Smooth muscle cell (in vitro differentiated cells): Measurements from ENCODE around the gene CDC14B. TPM values are rescaled to one million over a fixed set of nuclear protein-coding genes. Genes with fewer than 3 reads are reported as not detected.
A peak's percentile ranks its signal among the peaks of the same experiment; 100 is the strongest.

ENCODE experiments used
- DNase-seq: peaks from one replicate; lab custom pipeline; 2025; ENCODE audit not compliant: unreplicated experiment; lab: John Stamatoyannopoulos, UW
- H2AFZ ChIP-seq: fragments of 200-600 bp; sonication (generic); 2 replicates; pipeline ENCODE4 v1.6.0; 2016; ENCODE audit warnings: antibody characterized with exemption, low read depth, mild to moderate bottlenecking
- H3F3A ChIP-seq: fragments of 200-600 bp; sonication (generic); 2 replicates; pipeline ENCODE4 v1.6.0; 2017; ENCODE audit warnings: antibody characterized with exemption, low read depth
- H3K27ac ChIP-seq: fragments of 200-600 bp; sonication (generic); 2 replicates; pipeline ENCODE4 v1.5.1; 2016; ENCODE audit warnings: low read depth, mild to moderate bottlenecking
- H3K27me3 ChIP-seq: fragments of 200-600 bp; sonication (generic); 2 replicates; pipeline ENCODE4 v1.6.1; 2016; ENCODE audit warnings: low read depth, mild to moderate bottlenecking
- H3K36me3 ChIP-seq: fragments of 200-600 bp; sonication (generic); 2 replicates; pipeline ENCODE4 v1.5.1; 2016; ENCODE audit warnings: low read depth
- H3K4me1 ChIP-seq: fragments of 200-600 bp; sonication (generic); 2 replicates; pipeline ENCODE4 v1.5.1; 2016; ENCODE audit warnings: low read depth
- H3K4me2 ChIP-seq: fragments of 200-600 bp; sonication (generic); 2 replicates; pipeline ENCODE4 v1.6.0; 2016; ENCODE audit warnings: mild to moderate bottlenecking
- H3K4me3 ChIP-seq: fragments of 200-600 bp; sonication (generic); 2 replicates; pipeline ENCODE4 v1.5.1; 2016; ENCODE audit warnings: mild to moderate bottlenecking
- H3K79me2 ChIP-seq: fragments of 200-600 bp; sonication (generic); 2 replicates; pipeline ENCODE4 v1.6.0; 2016; ENCODE audit warnings: low read depth, mild to moderate bottlenecking
- H3K9ac ChIP-seq: fragments of 200-600 bp; sonication (generic); 2 replicates; pipeline ENCODE4 v1.6.0; 2016; ENCODE audit warnings: low read depth
- H3K9me3 ChIP-seq: fragments of 200-600 bp; sonication (generic); replicated peaks from 2 replicates; pipeline ENCODE4 v1.5.1; 2016; ENCODE audit warnings: low read depth
- H4K20me1 ChIP-seq: fragments of 200-600 bp; sonication (generic); 2 replicates; pipeline ENCODE4 v1.6.0; 2016; ENCODE audit warnings: low read depth
- WGBS: methylation state at CpG from one replicate; pipeline ENCODE4 v1.1.7; 2016; ENCODE audit warnings: low lambda C conversion rate; 5-methylcytosine and 5-hydroxymethylcytosine counted together
- polyA plus RNA-seq: library from polyadenylated mRNA; unstranded; fragments of >200 nt; fragmentation: Nextera tagmentation; extraction: Ambion mirVana; gene quantifications from 2 replicates; pipeline ENCODE4 v1.2.1, GENCODE V29; 2016
- total RNA-seq: library from RNA; depleted of rRNA; stranded (reverse); fragments of >200 nt; gene quantifications from 2 replicates; pipeline ENCODE4 v1.2.3, GENCODE V29; 2014
- TF ChIP-seq, protein P1 (sequence below): fragments of 200-600 bp; sonication (generic); IDR thresholded peaks from 2 replicates; pipeline ENCODE4 v1.5.1; 2017; ENCODE audit warnings: borderline replicate concordance, mild to moderate bottlenecking, antibody characterized with exemption; ENCODE audit not compliant: insufficient read depth, poor library complexity, severe bottlenecking

CDC14B gene
- total and polyA plus RNA-seq, 2 experiments from 2014 or later: 5.7 to 16.0 TPM

GRCh38 chr9:96556701-96557461 lies 62.8 kb downstream of the CDC14B start:
- DNase-seq: no peak
- H3K9ac ChIP-seq: no peak overlapping the region
- no peak overlapping the region for H3K4me2 ChIP-seq
- H2AFZ ChIP-seq: no peak overlapping the region
- no peak overlapping the region for H3K4me3 ChIP-seq
- peak overlapping the region; percentile 85 for H3K27ac ChIP-seq
- peaks cover 17% of the 10 kb centered on the region for H3K4me1 ChIP-seq
- H4K20me1 ChIP-seq: no peaks in the 10 kb centered on the region
- H3K9me3 ChIP-seq: no peaks in the 10 kb centered on the region
- no peaks in the 10 kb centered on the region for H3K79me2 ChIP-seq
- H3F3A ChIP-seq: peaks cover 10% of the 10 kb centered on the region
- WGBS: 64% methylated on average over 15 of the region's 15 CpGs
- no peaks in the 10 kb centered on the region for H3K27me3 ChIP-seq
- TF ChIP-seq, protein P1, sequence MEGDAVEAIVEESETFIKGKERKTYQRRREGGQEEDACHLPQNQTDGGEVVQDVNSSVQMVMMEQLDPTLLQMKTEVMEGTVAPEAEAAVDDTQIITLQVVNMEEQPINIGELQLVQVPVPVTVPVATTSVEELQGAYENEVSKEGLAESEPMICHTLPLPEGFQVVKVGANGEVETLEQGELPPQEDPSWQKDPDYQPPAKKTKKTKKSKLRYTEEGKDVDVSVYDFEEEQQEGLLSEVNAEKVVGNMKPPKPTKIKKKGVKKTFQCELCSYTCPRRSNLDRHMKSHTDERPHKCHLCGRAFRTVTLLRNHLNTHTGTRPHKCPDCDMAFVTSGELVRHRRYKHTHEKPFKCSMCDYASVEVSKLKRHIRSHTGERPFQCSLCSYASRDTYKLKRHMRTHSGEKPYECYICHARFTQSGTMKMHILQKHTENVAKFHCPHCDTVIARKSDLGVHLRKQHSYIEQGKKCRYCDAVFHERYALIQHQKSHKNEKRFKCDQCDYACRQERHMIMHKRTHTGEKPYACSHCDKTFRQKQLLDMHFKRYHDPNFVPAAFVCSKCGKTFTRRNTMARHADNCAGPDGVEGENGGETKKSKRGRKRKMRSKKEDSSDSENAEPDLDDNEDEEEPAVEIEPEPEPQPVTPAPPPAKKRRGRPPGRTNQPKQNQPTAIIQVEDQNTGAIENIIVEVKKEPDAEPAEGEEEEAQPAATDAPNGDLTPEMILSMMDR: no peak
- no peaks in the 10 kb centered on the region for H3K36me3 ChIP-seq

GRCh38 chr9:96555567-96556386 lies 63.9 kb downstream of the CDC14B start:
- TF ChIP-seq, protein P1: no peak
- Histone ChIP-seq H3K79me2 (no peaks in the 10 kb centered on the region), H3K4me3 (no peak overlapping the region), H4K20me1 (no peaks in the 10 kb centered on the region), H3K27ac (peak overlapping the region; percentile 85), H2AFZ (no peak overlapping the region), H3K9me3 (no peaks in the 10 kb centered on the region), H3K9ac (no peak overlapping the region), H3K4me1 (peaks cover 17% of the 10 kb centered on the region), H3K4me2 (peak overlapping the region; percentile 44), H3K27me3 (no peaks in the 10 kb centered on the region), H3K36me3 (no peaks in the 10 kb centered on the region), H3F3A (peaks cover 10% of the 10 kb centered on the region)
- WGBS: 67% methylated on average over 11 of the region's 11 CpGs
- DNase-seq: no peak

DNA sequence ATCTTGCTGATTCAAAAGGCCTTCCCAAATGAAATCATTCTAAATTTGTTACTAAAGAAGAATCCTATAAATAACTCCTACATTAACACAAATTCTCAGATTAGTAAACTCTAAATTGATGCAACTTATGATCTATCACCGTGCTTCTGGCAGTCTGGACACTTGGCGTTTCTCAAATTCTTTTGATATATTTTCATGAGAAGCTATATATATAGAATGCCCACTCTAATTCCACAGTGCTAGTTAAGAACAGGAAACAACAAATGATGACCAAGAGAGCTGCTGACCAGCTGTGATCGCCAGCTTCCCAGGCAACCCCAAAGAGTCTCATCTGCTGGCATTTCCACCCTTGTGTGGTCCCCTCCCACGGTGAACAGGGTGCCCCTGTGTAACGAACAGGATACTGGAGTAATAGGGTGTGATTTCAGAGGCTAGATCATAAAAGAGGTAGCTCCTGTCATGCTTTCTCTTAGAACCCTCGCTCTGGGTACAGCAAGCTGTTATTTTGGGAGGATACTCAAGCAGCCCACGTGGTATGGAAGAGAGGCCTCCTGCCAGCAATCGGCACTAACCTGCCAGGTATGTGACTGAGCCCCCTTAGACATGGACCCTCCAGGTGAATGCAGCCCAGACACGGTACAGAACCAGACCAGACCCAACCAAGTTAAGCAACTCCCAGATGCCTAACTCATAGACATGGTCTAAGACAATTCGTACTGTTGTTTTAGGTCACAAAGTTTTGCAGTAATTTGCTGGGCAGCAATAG lies 64.7 kb downstream of the CDC14B start:
- no peak for DNase-seq
- Histone ChIP-seq H2AFZ (no peak overlapping the region), H3K79me2 (no peaks in the 10 kb centered on the region), H3K4me1 (peaks cover 17% of the 10 kb centered on the region), H3K9me3 (no peaks in the 10 kb centered on the region), H3F3A (peaks cover 10% of the 10 kb centered on the region), H3K36me3 (no peaks in the 10 kb centered on the region), H4K20me1 (no peaks in the 10 kb centered on the region), H3K4me3 (no peak overlapping the region), H3K27me3 (no peaks in the 10 kb centered on the region), H3K4me2 (peak overlapping the region; percentile 44), H3K9ac (peak overlapping the region; percentile 44), H3K27ac (peak overlapping the region; percentile 85)
- TF ChIP-seq, protein P1: no peak
- WGBS: 66% methylated on average over 10 of the region's 10 CpGs
